WTC11 (cell line): ENCODE data around the gene ZNF860. TPM values are rescaled to one million over a fixed set of nuclear protein-coding genes. Genes with fewer than 3 reads are reported as not detected.
A peak's percentile ranks its signal among the peaks of the same experiment; 100 is the strongest.

Source experiments
- ATAC-seq: fragments of 200-7000 bp; cut with Tn5 transposase; 2 replicates; pipeline ENCODE4 v1.10.0; 2021; ENCODE audit warnings: mild to moderate bottlenecking, moderate library complexity
- CTCF ChIA-PET: fragments of 300-600 bp; sonication (Branson Sonifier 250); formaldehyde crosslinking; loops from one replicate; lab custom pipeline; 2021; ENCODE audit warnings: antibody characterized with exemption; lab: Charles Lee
- POLR2A ChIA-PET: fragments of 350-600 bp; sonication (Branson Sonifier 250); formaldehyde crosslinking; loops from one replicate; lab custom pipeline; 2021; ENCODE audit warnings: antibody characterized with exemption; lab: Charles Lee
- DNase-seq: peaks from one replicate; pipeline ENCODE4 v3.0.0; 2021; ENCODE audit warnings: low spot score
- H3K27ac Mint-ChIP-seq: 2 replicates; pipeline ENCODE4 v1.8.0; 2021; ENCODE audit warnings: mixed read lengths
- H3K27me3 Mint-ChIP-seq: 2 replicates; pipeline ENCODE4 v1.8.0; 2021; ENCODE audit warnings: low read depth, mild to moderate bottlenecking, moderate library complexity, mixed read lengths
- H3K36me3 Mint-ChIP-seq: 2 replicates; pipeline ENCODE4 v1.8.0; 2021; ENCODE audit warnings: mixed read lengths
- H3K4me1 Mint-ChIP-seq: 2 replicates; pipeline ENCODE4 v1.8.0; 2022; ENCODE audit warnings: mixed read lengths
- H3K4me3 Mint-ChIP-seq: 2 replicates; pipeline ENCODE4 v1.8.0; 2021; ENCODE audit warnings: mild to moderate bottlenecking, moderate library complexity, mixed read lengths
- H3K9me3 Mint-ChIP-seq: 2 replicates; pipeline ENCODE4 v1.8.0; 2021; ENCODE audit warnings: mixed read lengths
- ATF1 ChIP-seq: sonication (generic); formaldehyde crosslinking; IDR thresholded peaks from 2 replicates; pipeline ENCODE4 v1.8.1; 2023; ENCODE audit warnings: mild to moderate bottlenecking, moderate library complexity, missing genetic modification reagents
- ATF6 ChIP-seq: sonication (generic); formaldehyde crosslinking; IDR thresholded peaks from 2 replicates; pipeline ENCODE4 v1.8.1; 2023; ENCODE audit warnings: mild to moderate bottlenecking, missing genetic modification reagents
- CBFB ChIP-seq: sonication (generic); formaldehyde crosslinking; IDR thresholded peaks from 2 replicates; pipeline ENCODE4 v1.8.1; 2022; ENCODE audit warnings: mild to moderate bottlenecking, low read depth, missing genetic modification reagents
- ESRRA ChIP-seq: sonication (generic); formaldehyde crosslinking; IDR thresholded peaks from 2 replicates; pipeline ENCODE4 v1.8.1; 2022; ENCODE audit warnings: mild to moderate bottlenecking, missing genetic modification reagents, borderline replicate concordance
- GABPB1 ChIP-seq: sonication (generic); formaldehyde crosslinking; IDR thresholded peaks from 2 replicates; pipeline ENCODE4 v1.8.1; 2023; ENCODE audit warnings: mild to moderate bottlenecking, missing genetic modification reagents
- MXD4 ChIP-seq: fragments of 250-450 bp; sonication (Bioruptor Pico); IDR thresholded peaks from 2 replicates; pipeline ENCODE4 v1.8.0; 2021; ENCODE audit warnings: mild to moderate bottlenecking, moderate library complexity, borderline replicate concordance
- NR1H2 ChIP-seq: sonication (generic); formaldehyde crosslinking; IDR thresholded peaks from 2 replicates; pipeline ENCODE4 v1.9.0; 2021; ENCODE audit warnings: mild to moderate bottlenecking, moderate library complexity, missing genetic modification reagents
- PRDM15 ChIP-seq: sonication (generic); formaldehyde crosslinking; IDR thresholded peaks from 2 replicates; pipeline ENCODE4 v1.8.0; 2022; ENCODE audit warnings: missing genetic modification reagents
- RELA ChIP-seq: sonication (generic); formaldehyde crosslinking; IDR thresholded peaks from 2 replicates; pipeline ENCODE4 v1.8.1; 2022; ENCODE audit warnings: missing genetic modification reagents, mild to moderate bottlenecking, borderline replicate concordance
- SMAD4 ChIP-seq: sonication (generic); formaldehyde crosslinking; IDR thresholded peaks from 2 replicates; pipeline ENCODE4 v1.8.0; 2022; ENCODE audit warnings: mild to moderate bottlenecking, missing genetic modification reagents
- TP53 ChIP-seq: sonication (generic); formaldehyde crosslinking; IDR thresholded peaks from 2 replicates; pipeline ENCODE4 v1.8.1; 2023; ENCODE audit warnings: mild to moderate bottlenecking, missing genetic modification reagents
- ZBTB43 ChIP-seq: sonication (generic); formaldehyde crosslinking; IDR thresholded peaks from 2 replicates; pipeline ENCODE4 v1.8.1; 2023; ENCODE audit warnings: mild to moderate bottlenecking, missing genetic modification reagents
- ZNF138 ChIP-seq: sonication (generic); formaldehyde crosslinking; conservative IDR thresholded peaks from 2 replicates; pipeline ENCODE4 v1.8.1; 2022; ENCODE audit warnings: mild to moderate bottlenecking, moderate library complexity, missing genetic modification reagents
- ZNF232 ChIP-seq: sonication (generic); formaldehyde crosslinking; IDR thresholded peaks from 2 replicates; pipeline ENCODE4 v1.8.0; 2022; ENCODE audit warnings: mild to moderate bottlenecking, missing genetic modification reagents
- ZNF263 ChIP-seq: sonication (generic); formaldehyde crosslinking; IDR thresholded peaks from 2 replicates; pipeline ENCODE4 v1.8.1; 2022; ENCODE audit warnings: low read depth, mild to moderate bottlenecking, moderate library complexity, missing genetic modification reagents
- ZNF396 ChIP-seq: fragments of 250-450 bp; sonication (Bioruptor Pico); IDR thresholded peaks from 2 replicates; pipeline ENCODE4 v1.8.0; 2021; ENCODE audit warnings: mild to moderate bottlenecking, moderate library complexity, borderline replicate concordance
- ZNF423 ChIP-seq: fragments of 250-450 bp; sonication (Bioruptor Pico); IDR thresholded peaks from 2 replicates; pipeline ENCODE4 v2.1.2; 2022; ENCODE audit warnings: mild to moderate bottlenecking, moderate library complexity
- ZNF512 ChIP-seq: sonication (generic); formaldehyde crosslinking; IDR thresholded peaks from 2 replicates; pipeline ENCODE4 v1.8.1; 2022; ENCODE audit warnings: missing genetic modification reagents, borderline replicate concordance
- ZNF532 ChIP-seq: fragments of 250-450 bp; sonication (Bioruptor Pico); IDR thresholded peaks from 2 replicates; pipeline ENCODE4 v1.9.0; 2021; ENCODE audit warnings: mild to moderate bottlenecking, borderline replicate concordance
- ZSCAN18 ChIP-seq: fragments of 250-450 bp; sonication (Bioruptor Pico); IDR thresholded peaks from 2 replicates; pipeline ENCODE4 v2.1.2; 2022; ENCODE audit warnings: mild to moderate bottlenecking, moderate library complexity
- total RNA-seq: library from RNA; stranded (reverse); gene quantifications from 3 replicates; pipeline ENCODE4 v1.2.3, GENCODE V29; 2021

Gene ZNF860
- total RNA-seq, 1 experiment from 2014 or later: 6.5 TPM

GRCh38 chr3:31946484-31947081 is 35.0 kb upstream of the ZNF860 start:
- Mint-ChIP-seq H3K27ac (peak overlapping the region; percentile 61), H3K4me1 (peaks cover 54% of the 10 kb centered on the region), H3K36me3 (peaks cover 18% of the 10 kb centered on the region), H3K27me3 (no peaks in the 10 kb centered on the region), H3K4me3 (no peak overlapping the region), H3K9me3 (peaks cover 18% of the 10 kb centered on the region)
- CTCF ChIA-PET: interaction anchor here (0.7 to 1.2 kb wide), 2 partner anchors 14 to 35 kb away, joined by 3 to 4 read pairs; partner anchors contain the start of genes OSBPL10 and ZNF860
- TF ChIP-seq ZNF532 (CRISPR knock-in tag) (no peak), ZNF423 (CRISPR knock-in tag) (no peak), CBFB (CRISPR knock-in tag) (no peak), ATF6 (CRISPR knock-in tag) (no peak)
- ATAC-seq (0 out of 2 replicates have a peak, but pooled peaks have one; percentile 9), DNase-seq (no peak)
- POLR2A ChIA-PET: interaction anchor here (0.9 kb wide), 1 partner anchor 14 kb away, joined by 4 read pairs; no protein-coding TSS in a partner anchor

GRCh38 chr3:31947162-31947561 is 34.4 kb upstream of the ZNF860 start:
- POLR2A ChIA-PET: interaction anchor here (0.9 kb wide), 1 partner anchor 13 kb away, joined by 4 read pairs; no protein-coding TSS in a partner anchor
- CTCF ChIA-PET: interaction anchor here (0.7 to 1.2 kb wide), 2 partner anchors 13 to 34 kb away, joined by 3 to 4 read pairs; partner anchors contain the start of genes OSBPL10 and ZNF860

More at GRCh38 chr3:31947162-31947561, 34.4 kb upstream of the ZNF860 start:
- no peak for TF ChIP-seq ZNF512 (CRISPR knock-in tag)
- TF ChIP-seq ZNF396 (CRISPR knock-in tag): no peak
- TF ChIP-seq ESRRA: no peak
- no peak for TF ChIP-seq PRDM15 (CRISPR knock-in tag)
- TF ChIP-seq NR1H2 (CRISPR knock-in tag): no peak
- TF ChIP-seq GABPB1 (CRISPR knock-in tag): no peak
- TF ChIP-seq ZNF232 (CRISPR knock-in tag): no peak
- no peak for TF ChIP-seq ZNF138 (CRISPR knock-in tag)
- TF ChIP-seq ZNF263 (CRISPR knock-in tag): no peak
- TF ChIP-seq TP53: no peak
- TF ChIP-seq ATF1 (CRISPR knock-in tag): no peak
- TF ChIP-seq MXD4 (CRISPR knock-in tag): no peak
- no peak for TF ChIP-seq ZSCAN18 (CRISPR knock-in tag)
- no peak for TF ChIP-seq ZBTB43
- no peak for TF ChIP-seq RELA
- no peak for TF ChIP-seq SMAD4
- TF ChIP-seq, all 79 proteins: peak for 0
- ATAC-seq: no peak
- Mint-ChIP-seq H3K4me1 (peaks cover 50% of the 10 kb centered on the region), H3K27me3 (no peaks in the 10 kb centered on the region), H3K4me3 (no peak overlapping the region), H3K9me3 (peaks cover 19% of the 10 kb centered on the region), H3K36me3 (peaks cover 23% of the 10 kb centered on the region), H3K27ac (peak overlapping the region; percentile 61)
- no peak for DNase-seq
